Heart right ventricle (tissue), 16 donors: ENCODE data around the gene CCDC134. TPM values are rescaled to one million over a fixed set of nuclear protein-coding genes. Genes with fewer than 3 reads are reported as not detected.

Source experiments
- ATAC-seq, 8 donors: fragments of 200-7000 bp; cut with Tn5 transposase; one replicate each; pipeline ENCODE4 v1.9.1; 2020; ENCODE audit warnings: mild to moderate bottlenecking in 8 of 8, moderate library complexity in 8 of 8, moderate number of reproducible peaks in 1 of 8
- DNase-seq, 2 donors: peaks; one replicate each; pipeline ENCODE4 v3.0.0-alpha.2; 2020
- H3K27ac ChIP-seq, 10 donors: fragments of 200-600 bp; sonication (generic) in 2 of 10; one replicate each; pipeline versions ENCODE4 v1.5.0 to v1.8.0; 2020 to 2022; ENCODE audit warnings: mild to moderate bottlenecking in 3 of 10
- H3K27me3 ChIP-seq, 7 donors: fragments of 200-600 bp; one replicate each; pipeline ENCODE4 v1.8.0; 2021 to 2022; ENCODE audit warnings: mild to moderate bottlenecking in 2 of 7
- H3K36me3 ChIP-seq, 9 donors: fragments of 200-600 bp; sonication (generic) in 1 of 9; one replicate each; pipeline versions ENCODE4 v1.5.0 to v1.8.0; 2020 to 2022; ENCODE audit warnings: mild to moderate bottlenecking in 2 of 9
- H3K4me1 ChIP-seq, 9 donors: fragments of 200-600 bp; sonication (generic) in 1 of 9; one replicate each; pipeline versions ENCODE4 v1.5.0 to v1.8.0; 2020 to 2022; ENCODE audit warnings: mild to moderate bottlenecking in 4 of 9
- H3K4me3 ChIP-seq, 10 donors: fragments of 200-600 bp; sonication (generic) in 2 of 10; one replicate each; pipeline versions ENCODE4 v1.5.0 to v1.8.0; 2020 to 2022; ENCODE audit warnings: mild to moderate bottlenecking in 7 of 10, moderate library complexity in 2 of 10
- H3K9me3 ChIP-seq, 11 donors: fragments of 200-600 bp in 10 of 11; sonication (generic) in 2 of 11; one replicate each; pipeline versions ENCODE4 v1.5.0 to v1.8.0; 2013 to 2022; ENCODE audit warnings: mild to moderate bottlenecking in 2 of 11, control low read depth in 1 of 11, moderate library complexity in 1 of 11
- WGBS, 2 donors: extraction: QIAGEN DNeasy Blood & Tissue Kit; methylation state at CpG; one replicate each; pipeline ENCODE4 v1.1.7; 2013; ENCODE audit warnings: inconsistent platforms in 1 of 2; 5-methylcytosine and 5-hydroxymethylcytosine counted together
- intact Hi-C, 10 donors: fragments of 100-400 bp; cut with DNase I; formaldehyde crosslinking; loops; one replicate each; pipeline versions ENCODE4 v1.11.1 to v1.14.2; 2022
- polyA plus RNA-seq, 2 donors: library from polyadenylated mRNA; stranded (reverse); fragments of 200-250 nt; gene quantifications; one replicate each; pipeline ENCODE4 v1.2.3, GENCODE V29; 2013
- total RNA-seq, 10 donors: library from RNA; stranded (reverse); fragmentation: NEBNext Ultra II Directional in 3 of 10; extraction: Animal tissue kit (Norgen Biotek cat#: 25700) in 3 of 10; gene quantifications; one replicate each; pipeline versions ENCODE4 v1.2.1 to v1.2.4, GENCODE V29; 2021 to 2023
- TF ChIP-seq, protein P1 (sequence below), 9 donors: fragments of 200-600 bp; sonication (generic) in 2 of 9; IDR thresholded peaks; one replicate each; pipeline versions ENCODE4 v1.5.0 to v1.8.0; 2021 to 2022; ENCODE audit warnings: antibody characterized with exemption in 9 of 9, mild to moderate bottlenecking in 5 of 9, moderate library complexity in 1 of 9
- donor health status: Arrhythmogenic right ventricular cardiomyopathy.
- donor health status: ischemic (EF 13 %, LVEDD 7.1; RV severe dilation, severe dysfunction).
- donor health status: healthy with polysubstance abuse.
- donor health status: DM: no; HTN: yes; CAD: no.
- donor health status: DM: no; HTN: no; CAD: no.
- donor health status: ischemic (EF 25% LVEDD 6.9; RV normal size, moderate dysfunction).
- donor health status: ischemic (EF 25% LVEDD 5.7; RV mildly dilated, moderate dysfunction).
- donor health status: healthy.
- donor health status: DM: yes; HTN: yes; CAD: no.
- donor health status: Ischemic cardiomyopathy.
- donor health status: ischemic (EF 35%, LVEDD 5.7; RV mildly dilated, moderate dysfunction).
- donor health status: nonischemic (EF 11% LVEDD 7.7; RV severe dilation, severe dysfunction).
- donor health status: DM: yes; HTN: yes; CAD: no.
- donor health status: PGD.
- donor health status: ischemic (EF 29% LVEDD 5.4; RV normal size, mild dysfunction).
- donor health status: nonischemic (EF 23%, LVEDD 6.1; RV moderate dilation, normal function).

Gene CCDC134
- total and polyA plus RNA-seq, 12 donors = 1.2 to 7.3 (median 3.8) TPM

DNA sequence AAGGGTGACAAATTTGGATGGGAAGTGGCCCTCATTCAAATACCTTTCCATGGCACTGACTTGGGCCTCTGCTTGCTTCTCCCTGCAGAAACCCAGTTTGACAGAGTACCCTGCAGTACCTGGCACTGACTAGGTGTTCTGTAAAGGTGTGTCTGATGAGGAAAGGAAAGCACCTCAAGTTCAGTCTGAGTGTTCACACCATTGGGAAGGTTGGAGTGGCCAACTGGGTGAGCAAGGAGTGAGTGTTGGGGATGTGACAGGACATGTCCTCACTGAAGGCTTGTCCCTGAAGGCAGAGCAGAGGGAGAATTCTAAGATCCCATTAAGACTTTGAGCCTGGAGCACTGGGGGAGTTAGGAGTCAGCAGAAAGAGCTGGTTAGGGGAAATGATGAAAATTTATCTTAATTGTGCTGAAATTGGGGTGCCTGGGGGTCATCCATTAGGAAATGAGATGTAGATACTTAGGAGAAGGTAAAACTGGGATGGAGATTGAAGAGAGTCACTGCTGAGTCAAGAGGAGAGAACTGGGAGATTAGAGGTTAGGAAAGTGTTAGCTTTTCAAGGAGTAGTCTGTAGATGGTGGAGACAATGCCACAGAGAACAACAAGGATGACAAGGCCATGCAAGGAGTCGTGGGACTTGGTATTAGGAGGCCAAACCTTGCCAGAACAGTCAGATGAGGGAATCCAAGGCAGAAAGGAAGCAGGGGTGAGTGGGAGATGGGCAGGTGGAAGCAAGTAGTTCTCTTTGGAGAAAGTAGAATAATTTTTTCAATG is 38.6 kb downstream of the CCDC134 start:
- DNase-seq (no peak), ATAC-seq (no peak)
- intact Hi-C loops = loop anchor here in 3 of 10 donors (10.0 kb wide), 2 partner anchors 144 to 236 kb away; partner anchors contain the start of genes NAGA (in 2 of the 3), PHETA2 (in 2 of the 3), SMDT1 (in 2 of the 3) and MEI1 (in 1 of the 3)
- Histone ChIP-seq H3K4me3 (no peak overlapping the region), H3K27me3 (no peaks in the 10 kb centered on the region), H3K4me1 (peaks cover 2 to 62% (median 26%) of the 10 kb centered on the region in 9 donors), H3K27ac (peak overlapping the region in 1 of 10 donors; percentile 39), H3K36me3 (peaks cover 0 to 42% (median 0%) of the 10 kb centered on the region in 9 donors), H3K9me3 (no peaks in the 10 kb centered on the region)
- 50 to 60% methylated on average over 1 of the region's 1 CpG for WGBS, 2 donors
- TF ChIP-seq, protein P1, sequence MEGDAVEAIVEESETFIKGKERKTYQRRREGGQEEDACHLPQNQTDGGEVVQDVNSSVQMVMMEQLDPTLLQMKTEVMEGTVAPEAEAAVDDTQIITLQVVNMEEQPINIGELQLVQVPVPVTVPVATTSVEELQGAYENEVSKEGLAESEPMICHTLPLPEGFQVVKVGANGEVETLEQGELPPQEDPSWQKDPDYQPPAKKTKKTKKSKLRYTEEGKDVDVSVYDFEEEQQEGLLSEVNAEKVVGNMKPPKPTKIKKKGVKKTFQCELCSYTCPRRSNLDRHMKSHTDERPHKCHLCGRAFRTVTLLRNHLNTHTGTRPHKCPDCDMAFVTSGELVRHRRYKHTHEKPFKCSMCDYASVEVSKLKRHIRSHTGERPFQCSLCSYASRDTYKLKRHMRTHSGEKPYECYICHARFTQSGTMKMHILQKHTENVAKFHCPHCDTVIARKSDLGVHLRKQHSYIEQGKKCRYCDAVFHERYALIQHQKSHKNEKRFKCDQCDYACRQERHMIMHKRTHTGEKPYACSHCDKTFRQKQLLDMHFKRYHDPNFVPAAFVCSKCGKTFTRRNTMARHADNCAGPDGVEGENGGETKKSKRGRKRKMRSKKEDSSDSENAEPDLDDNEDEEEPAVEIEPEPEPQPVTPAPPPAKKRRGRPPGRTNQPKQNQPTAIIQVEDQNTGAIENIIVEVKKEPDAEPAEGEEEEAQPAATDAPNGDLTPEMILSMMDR (IDR thresholded peaks at IDR 0.05) = no peak

DNA sequence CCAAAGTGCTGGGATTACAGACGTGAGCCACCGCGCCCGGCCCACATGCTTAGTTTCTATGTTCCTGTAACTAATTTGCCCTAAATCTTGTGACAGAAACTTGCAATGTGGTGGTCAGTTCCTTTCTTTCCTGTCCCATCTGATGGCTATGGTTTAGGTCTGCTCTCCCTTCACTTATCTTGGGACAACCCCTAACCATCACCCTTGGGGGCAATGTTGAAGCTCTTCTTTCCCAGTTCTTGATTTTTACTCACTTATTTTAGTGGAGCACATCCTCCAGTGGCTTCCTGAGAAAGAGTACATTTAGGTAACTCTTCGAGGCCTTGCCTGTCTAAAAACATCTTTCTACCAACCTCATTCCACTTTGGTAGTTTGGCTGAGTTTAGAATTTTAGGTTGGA is 39.7 kb downstream of the CCDC134 start:
- H3K4me1 ChIP-seq = peaks cover 0 to 62% (median 25%) of the 10 kb centered on the region in 9 donors
- H3K36me3 ChIP-seq = peaks cover 0 to 42% (median 0%) of the 10 kb centered on the region in 9 donors
- 91 to 95% methylated on average over 5 of the region's 5 CpGs for WGBS, 2 donors
- no peak overlapping the region for H3K4me3 ChIP-seq
- TF ChIP-seq, protein P1 (IDR thresholded peaks at IDR 0.05) = no peak
- DNase-seq (no peak), ATAC-seq (no peak)
- H3K27ac ChIP-seq = no peak overlapping the region
- H3K27me3 ChIP-seq = no peaks in the 10 kb centered on the region
- intact Hi-C loops = no loop called here
- no peaks in the 10 kb centered on the region for H3K9me3 ChIP-seq

DNA sequence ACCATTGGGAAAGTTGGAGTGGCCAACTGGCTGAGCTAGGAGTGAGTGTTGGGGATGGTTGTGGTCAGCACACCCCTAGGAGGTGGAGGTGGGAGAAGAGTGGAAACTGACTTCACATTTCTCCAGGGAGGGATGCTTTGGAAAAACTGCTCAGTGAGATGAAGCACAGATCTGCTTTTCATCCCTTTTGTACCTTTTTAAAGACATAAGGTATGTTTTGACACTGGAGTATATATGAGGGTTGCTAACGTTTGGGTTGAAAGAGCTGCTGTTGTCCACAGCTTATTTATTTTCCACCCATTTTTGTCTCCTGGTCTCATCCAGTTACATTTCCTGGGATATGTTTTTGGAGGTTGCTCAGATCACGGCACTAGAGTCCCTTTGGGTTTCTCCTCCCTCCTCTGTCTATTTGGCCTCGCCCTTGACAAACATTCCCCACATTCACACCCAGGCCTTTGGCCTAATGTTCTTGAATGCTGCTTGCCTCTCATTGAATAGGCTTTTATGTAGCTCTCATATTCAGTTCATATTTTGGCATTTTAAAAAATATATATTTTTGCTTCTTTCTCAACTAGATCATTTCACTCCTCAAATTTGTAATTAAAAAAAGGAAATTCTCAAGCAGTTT is 40.7 kb downstream of the CCDC134 start:
- Histone ChIP-seq H3K27ac (peak overlapping the region in 2 of 10 donors; percentile 19 to 22), H3K4me3 (no peak overlapping the region), H3K4me1 (peaks cover 0 to 72% (median 25%) of the 10 kb centered on the region in 9 donors), H3K36me3 (peaks cover 0 to 33% (median 0%) of the 10 kb centered on the region in 9 donors), H3K9me3 (no peaks in the 10 kb centered on the region), H3K27me3 (no peaks in the 10 kb centered on the region)
- TF ChIP-seq, protein P1 (IDR thresholded peaks at IDR 0.05) = no peak
- ATAC-seq = peak in 2 of 8 donors; percentile 38 to 63
- WGBS, 2 donors = 46 to 50% methylated on average over 3 of the region's 3 CpGs
- intact Hi-C loops = no loop called here
- DNase-seq = no peak
